SK-MEL-5 (cell line): ENCODE data around the gene EXOC3L4. TPM values are rescaled to one million over a fixed set of nuclear protein-coding genes. Genes with fewer than 3 reads are reported as not detected.
A peak's percentile ranks its signal among the peaks of the same experiment; 100 is the strongest.

Source experiments
- DNase-seq: peaks from one replicate; pipeline ENCODE4 v3.0.0-alpha.2; 2016; ENCODE audit warnings: low read depth, low spot score
- in situ Hi-C: cut with HindIII; loops from 2 replicates; pipeline ENCODE4 v1.10.0; 2016; ENCODE audit warnings: low sequenced_read_pairs, high pct_unique_total_duplicates, low pct_unique_long_range_greater_than_20kb
- total RNA-seq: library from RNA; depleted of rRNA; stranded (reverse); fragments of >200 nt; shearing (Covaris generic); gene quantifications from 2 replicates; pipeline ENCODE4 v1.2.3, GENCODE V29; 2014

The EXOC3L4 gene
- total RNA-seq, 1 experiment from 2014 or later = not detected

DNA sequence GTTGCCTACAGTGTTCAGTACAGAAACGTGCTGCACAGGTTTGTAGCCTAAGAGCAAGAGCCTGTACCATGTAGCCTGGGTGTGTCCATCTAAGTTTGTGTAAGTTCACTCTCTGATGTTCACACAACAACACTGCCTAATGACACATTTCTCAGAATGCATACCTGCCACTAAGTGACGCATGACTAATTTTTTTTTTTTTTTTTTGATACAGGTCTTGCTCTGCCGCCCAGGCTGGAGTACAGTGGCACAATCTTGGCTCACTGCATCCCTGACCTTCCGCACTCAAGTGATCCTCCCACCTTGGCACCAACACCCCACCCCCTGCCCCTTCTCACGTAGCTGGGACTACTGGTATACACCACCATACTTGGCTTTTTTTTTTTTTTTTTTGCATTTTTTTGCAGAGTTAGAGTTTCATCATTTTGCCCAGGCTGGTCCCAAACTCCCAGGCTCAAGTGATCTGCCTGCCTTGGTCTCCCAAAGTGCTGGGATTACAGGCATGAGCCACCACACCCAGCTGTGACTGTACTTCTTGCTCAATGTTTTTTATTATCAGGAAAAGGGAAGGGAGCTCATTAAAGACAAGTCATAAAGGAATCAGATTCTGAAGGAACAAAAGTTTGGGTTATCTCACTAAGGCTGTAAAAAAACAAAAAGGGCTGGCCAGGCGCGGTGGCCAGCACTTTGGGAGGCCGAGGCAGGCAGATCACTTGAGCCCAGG is 27.1 kb upstream of the EXOC3L4 start:
- in situ Hi-C loops = no loop called here
- no peak for DNase-seq

DNA sequence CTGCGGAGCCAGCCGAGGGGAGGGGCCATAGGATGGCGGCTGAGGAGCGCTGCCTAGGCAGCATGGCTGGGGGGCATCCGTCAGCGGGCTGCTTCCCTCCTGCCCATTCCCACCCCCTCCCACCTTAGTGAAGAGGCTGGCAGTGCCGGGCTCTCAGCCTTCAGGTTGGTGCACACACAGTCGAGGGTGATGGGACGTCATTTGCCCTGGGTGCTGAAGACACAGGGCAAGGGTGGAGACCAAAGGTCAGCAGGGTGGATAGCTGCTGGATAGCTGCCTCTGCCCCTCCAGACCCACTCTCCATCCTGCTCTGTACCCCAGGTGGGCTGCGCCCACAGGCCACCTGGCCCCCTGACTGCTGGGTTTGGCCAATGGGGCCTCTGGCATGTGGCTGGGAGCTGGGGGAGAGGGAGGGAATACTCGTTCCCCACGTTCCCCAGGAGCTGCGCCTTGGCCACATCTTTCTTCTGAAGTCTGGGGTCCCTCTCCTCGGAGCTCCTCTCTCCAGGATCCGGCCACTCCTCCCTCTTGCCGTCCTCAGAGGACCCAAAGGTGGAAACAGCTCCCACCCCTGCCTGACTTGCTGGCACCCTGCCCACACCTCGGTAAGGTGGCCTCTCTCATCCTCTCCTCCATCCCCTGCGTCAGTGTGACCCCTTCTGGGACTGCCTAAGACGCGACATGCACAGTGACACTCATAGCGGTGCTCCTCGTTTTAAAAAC is 26.0 kb upstream of the EXOC3L4 start:
- in situ Hi-C loops = no loop called here

DNA sequence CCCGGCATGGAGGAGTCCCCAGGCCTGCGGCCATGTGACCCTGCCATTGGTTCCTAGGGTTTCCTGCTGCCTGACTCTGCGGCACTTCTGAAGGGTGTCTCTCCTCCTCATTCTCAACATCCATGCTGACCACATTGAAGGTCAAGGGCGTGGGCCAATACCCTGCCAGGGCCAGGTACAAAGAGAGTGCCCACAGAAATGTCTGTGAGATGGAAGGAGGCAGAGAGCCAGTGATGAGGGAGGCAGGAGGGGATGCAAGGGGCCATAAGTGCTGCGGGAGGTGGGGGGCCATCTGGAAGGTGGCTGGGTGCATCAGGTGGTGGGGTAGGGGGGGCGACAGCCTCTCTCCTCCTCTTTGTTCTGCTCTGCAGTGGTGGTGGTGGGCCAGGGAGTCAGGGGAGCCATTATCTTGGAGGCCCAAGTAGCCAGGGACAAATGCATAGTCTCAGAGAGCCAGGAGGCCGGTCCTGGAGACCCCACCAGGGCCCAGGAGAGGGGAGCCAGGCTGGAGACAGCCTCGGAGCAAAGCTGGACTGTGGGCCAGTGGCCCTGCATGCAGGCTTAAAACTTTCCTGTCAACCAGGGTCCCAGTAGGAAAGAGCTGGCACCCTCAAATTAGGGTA is 24.2 kb upstream of the EXOC3L4 start:
- no peak for DNase-seq
- in situ Hi-C loops = no loop called here

More for the DNA sequence above, 26.0 kb upstream of the EXOC3L4 start:
- no peak for DNase-seq

DNA sequence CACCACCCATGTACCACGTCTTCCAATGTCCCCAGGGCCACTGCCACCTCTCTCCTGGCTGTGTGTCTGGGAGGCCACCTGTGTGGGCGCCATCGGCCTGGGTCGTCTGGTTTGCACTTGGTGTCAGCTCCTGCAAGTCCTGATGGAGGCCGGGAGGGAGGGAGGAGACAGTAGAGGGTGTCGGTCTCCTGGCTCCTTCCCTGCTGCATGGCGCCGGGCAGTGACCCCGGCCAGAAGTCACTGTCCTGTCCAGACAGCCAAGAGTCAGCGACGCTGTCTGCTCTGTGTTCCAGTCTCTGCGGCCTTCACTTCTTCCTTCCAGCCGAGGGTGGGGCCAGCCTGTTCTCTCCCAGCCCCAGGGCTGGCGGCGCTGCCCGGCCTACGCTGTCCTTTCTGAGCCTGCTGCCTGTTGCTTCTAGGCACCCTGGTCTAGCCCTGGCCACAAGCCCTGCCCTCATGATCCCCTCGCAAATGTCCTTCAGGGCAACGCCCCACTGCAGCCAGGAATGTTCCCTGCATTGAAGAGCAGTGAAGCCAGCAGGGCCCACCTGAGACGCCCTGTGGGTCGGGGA is 23.5 kb upstream of the EXOC3L4 start:
- no peak for DNase-seq
- in situ Hi-C loops = no loop called here

DNA sequence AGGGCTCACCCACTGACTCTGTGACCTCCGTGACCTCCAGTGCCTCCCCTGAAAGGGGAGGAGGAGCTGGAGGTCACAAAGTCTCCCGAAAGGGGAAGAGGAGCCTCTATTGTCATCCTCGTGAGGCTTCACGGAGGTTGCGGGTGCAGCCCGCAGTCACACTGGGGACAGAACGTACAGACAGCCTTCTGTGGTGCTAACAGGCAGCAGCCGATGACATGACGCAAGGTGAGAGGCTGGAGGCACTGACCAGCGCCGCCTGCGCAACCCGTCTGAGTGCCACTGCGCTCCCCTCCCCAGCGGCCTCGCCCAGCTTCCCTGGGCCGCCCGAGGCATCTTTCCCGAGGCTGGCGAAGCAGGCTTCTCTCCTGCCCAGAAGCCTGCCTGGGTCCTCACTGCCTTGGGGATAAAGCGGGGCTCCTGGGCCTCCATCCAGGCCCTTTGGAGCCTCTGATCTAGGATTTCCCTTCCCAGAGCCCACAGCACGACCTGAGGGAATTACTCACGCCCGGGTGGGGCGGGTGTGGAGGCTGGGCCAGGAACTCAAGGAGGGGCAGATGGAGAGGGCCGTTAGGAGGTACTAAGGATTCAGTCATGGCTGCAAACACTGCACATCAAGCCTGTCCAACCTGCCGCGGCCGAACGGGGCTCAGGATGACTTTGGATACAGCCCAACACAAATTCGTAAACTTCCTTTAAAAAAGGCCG is 22.8 kb upstream of the EXOC3L4 start:
- no peak for DNase-seq
- in situ Hi-C loops = no loop called here

DNA sequence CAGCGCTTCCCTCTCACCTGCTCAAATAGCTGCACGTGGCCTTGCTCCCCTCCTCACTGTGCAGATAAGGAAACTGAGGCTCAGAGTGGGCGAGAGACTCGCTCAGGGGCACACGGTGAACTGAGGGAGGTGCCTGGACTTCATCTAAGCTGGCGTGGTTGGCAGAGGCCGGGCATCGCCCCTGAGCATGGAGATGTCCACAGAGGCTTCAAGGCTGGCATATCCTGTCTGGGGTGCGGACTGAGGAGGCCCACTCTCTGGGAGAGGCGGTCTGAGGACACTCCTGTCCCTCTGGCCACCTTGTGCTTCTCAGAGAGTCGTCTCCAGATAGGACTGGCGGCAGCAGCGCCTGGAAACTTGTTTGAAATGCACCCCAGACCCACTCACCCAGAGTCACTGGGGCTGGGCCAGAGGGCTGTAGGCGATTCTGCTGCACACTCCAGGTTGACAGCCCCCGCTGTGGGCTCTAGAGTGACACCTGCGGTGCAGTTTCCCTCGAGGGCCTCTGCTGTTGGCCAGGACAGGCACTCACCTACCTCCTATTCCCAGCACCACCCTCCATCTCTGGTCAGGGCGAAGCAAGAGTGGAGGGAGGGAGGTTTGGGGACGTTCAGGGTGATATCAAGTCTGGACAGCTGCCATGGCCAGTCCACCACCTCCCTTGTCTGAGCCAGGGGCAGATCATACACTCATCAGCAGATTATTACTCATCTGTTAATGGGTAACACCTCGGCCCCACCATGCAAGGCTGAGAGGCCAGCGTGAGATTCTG is 21.7 kb upstream of the EXOC3L4 start:
- DNase-seq = no peak
- in situ Hi-C loops = no loop called here

DNA sequence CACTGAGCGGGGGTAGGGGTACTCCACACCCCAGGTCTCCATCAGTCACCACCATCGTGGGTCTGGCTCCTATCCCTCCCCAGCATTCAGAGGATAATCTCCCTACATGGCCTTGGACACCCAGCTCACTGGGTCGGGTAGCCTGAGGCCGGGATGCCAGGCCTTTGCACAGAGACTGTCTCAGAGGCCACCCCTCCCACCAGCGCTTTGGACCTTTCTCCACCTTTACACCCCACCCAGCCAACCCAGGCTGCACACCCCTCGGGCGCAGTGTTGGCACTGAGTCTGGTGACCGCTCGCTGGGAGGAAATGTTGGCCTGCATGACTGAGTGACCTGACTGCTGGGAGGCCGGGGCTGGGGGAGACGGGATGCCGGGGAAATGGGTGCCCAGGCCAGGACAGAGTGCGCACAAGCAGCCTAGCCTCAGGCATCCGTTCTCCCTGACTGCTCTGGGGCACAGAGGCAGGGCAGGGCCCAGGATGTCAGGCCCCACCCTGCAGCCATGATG is 21.1 kb upstream of the EXOC3L4 start:
- in situ Hi-C loops = no loop called here
- DNase-seq = no peak

DNA sequence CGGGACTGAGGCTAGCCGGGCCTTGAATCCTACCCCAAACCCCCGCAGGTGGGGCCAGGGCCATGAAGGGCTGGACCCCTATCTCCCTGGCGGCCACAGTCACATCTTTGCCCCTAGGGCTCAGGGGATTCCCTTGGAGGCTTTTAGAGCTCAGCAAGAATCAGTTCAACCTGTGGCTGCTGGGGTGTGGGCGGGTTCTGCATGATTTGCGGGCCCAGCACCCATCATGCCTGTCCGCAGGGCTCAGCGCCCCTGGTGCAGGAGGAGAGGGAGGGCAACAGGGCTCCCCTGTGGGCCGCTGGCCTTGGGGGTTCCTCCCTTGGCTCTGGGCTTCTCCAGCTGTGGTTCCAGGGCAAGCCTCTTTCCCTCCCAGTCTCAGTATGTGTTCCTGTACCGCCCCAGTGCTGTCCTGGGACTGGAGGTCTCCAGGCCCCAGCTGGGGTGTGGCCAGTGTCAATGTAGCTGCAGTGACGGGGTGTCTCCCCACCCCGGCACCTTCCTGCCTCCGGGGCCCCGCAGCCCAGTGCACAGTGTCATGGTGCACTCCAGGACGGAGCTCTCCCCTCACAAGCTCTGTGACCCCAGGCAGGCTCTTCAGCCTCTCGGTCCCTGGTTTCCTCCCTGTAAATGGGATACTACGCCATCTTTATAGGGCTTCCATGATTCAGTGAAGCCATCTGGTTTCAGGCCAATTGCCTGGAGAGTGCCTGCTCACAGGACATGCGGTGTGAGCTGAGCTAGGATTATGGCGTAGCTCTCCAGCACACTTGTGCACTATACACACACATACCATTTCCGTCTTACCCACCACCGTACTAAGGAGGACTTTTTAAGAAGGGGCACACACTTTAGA is 20.4 kb upstream of the EXOC3L4 start:
- in situ Hi-C loops = no loop called here
- DNase-seq = no peak

DNA sequence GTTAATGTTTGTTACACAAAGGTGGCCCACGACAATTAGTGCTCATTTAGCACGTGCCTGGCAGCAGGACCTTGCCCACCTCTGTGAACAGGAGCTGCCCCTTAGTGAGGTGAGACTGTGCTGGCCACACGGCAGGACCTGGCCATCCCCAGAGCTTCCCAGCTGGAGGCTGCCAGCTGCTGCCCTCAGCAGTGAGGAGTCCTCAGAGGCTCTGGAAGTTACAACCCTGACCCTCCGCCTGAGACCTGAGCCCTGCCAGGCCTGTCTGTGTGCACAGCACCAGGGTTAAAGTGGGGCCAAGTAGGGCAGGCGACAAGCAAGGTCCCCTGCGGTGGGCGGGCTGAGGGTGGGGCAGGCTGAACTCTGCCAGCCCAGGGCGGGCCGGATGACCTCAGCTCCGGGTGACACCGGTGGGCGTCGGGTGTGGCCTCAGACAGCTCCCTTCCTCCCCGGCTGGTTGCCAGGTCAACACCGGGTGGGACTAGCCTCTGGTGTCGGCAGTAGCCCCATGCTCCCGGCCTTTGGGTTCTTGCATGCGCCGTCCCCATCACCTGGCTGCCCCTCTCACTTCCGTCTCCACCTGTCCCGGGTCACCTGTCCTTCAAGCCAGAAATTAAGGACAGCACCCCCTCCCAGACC is 19.7 kb upstream of the EXOC3L4 start:
- DNase-seq = no peak
- in situ Hi-C loops = no loop called here

DNA sequence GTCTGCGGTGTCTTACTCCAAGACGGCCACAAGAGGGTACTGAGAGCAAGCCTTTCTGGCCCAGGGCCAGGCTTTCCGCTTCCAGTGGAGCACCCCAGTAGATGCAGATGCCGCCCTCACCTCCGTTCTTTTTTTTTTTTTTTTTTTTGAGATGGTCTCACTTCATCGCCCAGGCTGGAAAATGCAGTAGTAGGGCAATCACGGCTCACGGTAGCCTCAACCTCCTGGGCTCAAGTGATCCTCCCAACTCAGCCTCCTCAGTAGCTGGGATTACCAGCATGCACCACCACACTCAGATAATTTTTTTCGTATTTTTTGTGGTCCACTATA is 16.1 kb upstream of the EXOC3L4 start:
- in situ Hi-C loops = no loop called here
- peak; percentile 80 for DNase-seq

DNA sequence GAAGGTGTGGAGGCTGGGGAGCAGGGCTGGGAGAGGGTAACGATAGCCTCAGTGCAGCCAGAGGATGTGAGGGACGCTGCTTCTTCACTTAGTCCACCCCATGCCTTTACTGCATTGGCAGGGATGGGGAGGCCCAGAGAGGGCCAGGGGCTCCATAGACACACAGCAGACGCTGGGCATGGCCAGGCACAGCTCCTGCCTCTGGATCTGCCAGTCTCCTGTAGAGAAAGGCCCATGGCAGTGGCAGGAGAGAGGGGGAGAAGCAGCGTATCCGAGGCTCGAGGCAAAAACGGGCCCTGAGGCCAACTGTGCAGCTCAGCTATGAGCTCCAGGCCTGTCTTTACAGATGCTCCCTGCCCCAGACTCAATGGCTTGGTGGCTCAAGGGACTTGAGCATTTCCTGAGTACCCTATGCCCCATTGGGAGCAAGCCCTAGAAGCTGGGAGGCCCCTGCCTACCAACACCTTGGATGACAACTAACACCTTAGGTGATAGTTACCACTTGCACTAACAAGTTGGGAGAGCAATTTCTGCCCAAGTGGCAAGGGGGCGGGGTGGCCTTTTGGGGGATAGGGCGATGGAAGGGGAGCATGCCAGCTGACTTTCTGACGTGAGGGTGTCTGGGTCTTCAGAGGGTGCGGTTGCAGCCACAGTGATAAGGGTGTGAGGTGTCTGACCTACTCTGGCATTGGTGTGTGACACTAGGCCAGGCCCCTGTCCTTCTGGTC is 15.5 kb upstream of the EXOC3L4 start:
- DNase-seq = no peak
- in situ Hi-C loops = no loop called here

DNA sequence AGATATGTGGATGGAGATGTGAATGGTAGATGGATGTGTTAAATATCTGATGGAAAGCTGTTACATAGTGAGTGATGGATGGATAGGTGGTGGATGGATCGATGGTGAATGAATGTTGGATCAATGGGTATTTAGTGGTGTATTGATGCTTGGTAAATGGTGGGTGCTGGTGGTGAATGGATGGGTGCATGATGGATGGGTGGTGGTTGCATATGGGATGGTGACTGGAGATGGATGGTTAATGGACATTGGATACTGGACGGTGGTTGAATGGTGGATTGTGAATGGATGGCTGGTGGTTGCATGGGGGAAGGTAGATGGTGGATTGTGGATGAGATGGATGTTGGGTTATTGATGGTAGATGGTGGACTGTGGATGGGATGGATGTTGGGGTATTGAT is 12.6 kb upstream of the EXOC3L4 start:
- DNase-seq = no peak
- in situ Hi-C loops = no loop called here

DNA sequence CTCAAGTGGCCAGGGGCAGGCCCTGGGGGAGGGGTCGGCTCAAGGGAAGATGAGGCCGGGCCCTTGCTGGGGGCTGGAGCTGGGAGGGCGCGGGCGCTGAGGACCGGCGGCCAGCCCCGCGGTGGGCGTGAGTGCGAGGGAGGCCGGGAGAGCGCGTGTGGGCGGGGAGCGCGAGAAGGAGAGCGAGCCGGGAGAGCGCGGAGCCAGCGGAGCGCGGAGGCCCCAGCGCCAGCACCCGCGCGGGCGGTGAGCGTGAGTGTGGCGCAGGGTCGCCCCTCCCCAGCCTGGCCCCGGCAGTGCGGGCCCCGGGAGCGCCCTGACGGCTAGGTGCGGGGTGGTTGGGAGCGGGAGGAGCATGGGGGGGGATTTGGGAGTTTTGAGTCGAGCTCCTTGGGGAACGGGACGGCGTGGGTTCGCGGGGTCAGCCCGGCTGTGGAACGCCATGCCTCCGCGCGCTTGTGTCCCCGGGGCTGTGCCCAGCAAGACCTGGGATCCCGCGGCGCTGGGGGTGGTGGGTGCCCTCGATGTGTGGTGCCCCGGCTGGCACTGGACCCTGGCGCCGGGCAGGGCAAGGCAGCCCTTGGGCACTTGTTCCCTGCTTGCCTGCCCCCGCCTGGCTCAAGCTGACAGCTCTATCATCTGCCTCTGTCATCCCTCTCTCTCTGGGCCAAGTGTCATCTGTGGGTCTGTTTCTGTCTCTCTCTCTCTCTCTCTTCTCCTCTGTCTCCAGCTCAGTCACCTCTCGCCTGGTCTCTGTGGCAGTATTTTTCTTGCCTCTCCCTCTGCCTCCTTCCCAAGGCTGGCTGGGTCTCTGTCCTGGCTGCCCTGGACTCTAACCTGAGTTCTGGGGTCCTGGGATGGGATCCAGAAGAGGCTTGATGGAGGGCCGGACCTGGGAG is 10.3 kb upstream of the EXOC3L4 start, which contains the start of gene LBHD2:
LBHD2 (plus strand) TSS at position 190 of the 899 bp plus-strand sequence. CDS start 1,803 bp downstream, outside the sequence.
- in situ Hi-C loops = no loop called here
- no peak for DNase-seq
